HG03457 (cell line): ENCODE results near the gene RAPGEF4.

Source experiments
- ATAC-seq: cut with Tn5 transposase; IDR thresholded peaks from one replicate; pipeline ENCODE4 v1.9.1; 2021; ENCODE audit warnings: moderate number of reproducible peaks; ENCODE audit not compliant: unreplicated experiment

The RAPGEF4 gene

DNA sequence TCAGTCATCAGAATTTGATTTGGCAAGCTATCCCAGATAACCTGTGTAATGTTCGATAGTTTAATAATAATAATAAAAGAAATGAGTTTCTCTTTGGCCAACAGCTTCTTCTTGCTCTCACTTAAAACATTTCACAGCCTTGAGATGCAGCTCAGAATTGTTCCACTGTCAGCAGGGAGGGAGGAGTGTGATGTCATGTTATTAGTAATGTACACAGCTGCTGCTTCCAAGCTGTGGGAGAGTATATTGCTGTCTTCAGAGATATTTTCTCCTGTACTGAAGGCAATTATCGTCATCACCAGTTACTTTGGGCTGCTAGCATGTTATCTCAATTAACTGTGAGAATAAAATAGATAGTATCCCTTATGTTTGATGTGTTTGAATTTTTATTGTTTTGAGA is 193.1 kb downstream of the RAPGEF4 start:
- no peak for ATAC-seq

DNA sequence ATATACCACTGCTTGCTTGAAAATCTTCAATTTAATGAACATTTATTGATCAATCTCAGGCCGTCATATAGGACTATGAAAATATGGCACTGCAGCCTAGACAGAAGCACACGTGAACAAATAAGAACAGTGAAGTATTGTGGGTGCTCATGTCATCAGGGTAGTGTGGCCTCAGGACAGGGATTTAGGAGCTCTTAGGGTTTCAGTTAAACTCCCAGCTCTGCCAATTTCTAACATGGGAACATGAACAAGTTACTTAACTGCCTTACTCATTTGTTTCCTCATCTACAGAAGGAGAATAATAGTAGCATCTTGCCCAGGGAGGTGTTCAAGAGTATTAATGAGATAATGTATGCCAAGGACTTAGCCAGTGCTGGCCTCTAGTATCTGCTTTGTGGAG is 194.0 kb downstream of the RAPGEF4 start:
- ATAC-seq, result no peak

DNA sequence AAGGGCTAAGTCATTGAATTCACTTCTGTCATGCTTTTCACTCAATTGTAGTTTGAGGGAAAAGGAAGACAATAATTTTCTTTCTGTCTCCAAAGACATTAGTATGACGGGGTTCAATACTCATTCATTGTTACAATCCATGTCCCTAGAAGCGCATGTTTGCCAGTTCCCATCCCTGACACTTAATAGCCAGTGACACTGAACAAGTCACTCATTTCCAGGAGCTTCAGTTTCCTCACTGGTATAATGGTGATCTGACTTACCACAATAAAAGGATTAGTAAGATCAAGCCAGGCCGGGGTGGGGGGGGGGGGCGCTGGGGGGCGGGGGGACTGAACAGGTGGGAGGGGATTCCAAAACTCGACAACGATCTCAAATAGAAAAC is 195.2 kb downstream of the RAPGEF4 start:
- ATAC-seq, result no peak

DNA sequence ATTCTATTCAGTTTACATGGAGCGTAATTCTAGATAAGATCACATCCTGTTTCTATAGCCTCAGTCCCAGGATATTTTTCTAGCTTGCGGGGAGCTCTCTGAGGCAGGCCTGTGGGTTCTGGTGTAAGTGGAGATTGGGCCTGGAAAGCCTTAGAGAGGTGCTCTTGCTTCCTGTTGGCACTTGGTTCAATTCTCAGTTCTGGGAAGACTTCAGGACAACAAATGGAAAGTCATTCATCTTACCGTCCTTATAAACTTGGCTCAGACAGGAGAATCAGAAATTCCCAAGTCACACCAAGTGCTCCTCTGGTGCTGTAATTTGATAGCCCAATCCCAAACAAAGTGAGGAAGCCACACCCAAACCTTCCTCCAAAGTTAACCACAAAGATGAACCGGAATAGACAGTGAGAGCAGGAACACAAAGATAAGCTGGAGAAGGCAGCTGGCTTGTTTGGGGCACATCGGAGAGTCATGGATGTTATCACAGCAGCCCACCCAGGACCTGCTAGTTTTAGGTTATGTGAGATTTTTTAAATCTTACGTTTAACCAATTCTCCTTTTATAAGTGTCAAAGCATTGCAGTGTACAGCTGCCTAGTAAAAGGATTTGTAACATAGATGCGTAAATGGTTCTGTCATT is 195.7 kb downstream of the RAPGEF4 start:
- no peak for ATAC-seq

DNA sequence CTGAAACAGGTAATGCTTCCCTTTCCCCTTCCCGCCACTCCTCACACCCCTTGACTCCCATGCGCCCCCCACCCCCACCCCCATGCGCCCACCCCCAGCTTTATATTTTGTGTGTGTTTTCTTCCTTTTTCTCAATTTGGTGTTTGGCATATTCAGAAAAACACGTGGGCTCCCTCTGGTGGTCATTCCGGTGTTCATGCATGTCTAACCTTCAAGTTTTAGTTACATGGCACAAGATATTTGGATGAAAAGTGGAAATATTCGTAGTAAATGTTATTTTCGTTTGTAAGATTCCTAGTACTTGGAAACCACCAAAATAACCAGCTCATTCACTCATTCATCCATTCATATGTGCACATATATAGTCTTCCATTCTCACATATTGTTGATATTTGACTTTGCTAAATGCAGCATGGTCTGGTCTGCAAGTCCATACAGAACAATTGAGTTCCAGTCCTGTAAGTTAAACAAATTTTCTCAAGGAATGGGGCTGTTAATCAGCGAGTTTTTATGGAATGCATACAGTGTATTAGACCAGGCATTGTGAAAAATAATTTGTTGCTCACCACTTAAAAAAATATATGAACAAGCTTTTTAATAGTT is 196.4 kb downstream of the RAPGEF4 start:
- no peak for ATAC-seq

DNA sequence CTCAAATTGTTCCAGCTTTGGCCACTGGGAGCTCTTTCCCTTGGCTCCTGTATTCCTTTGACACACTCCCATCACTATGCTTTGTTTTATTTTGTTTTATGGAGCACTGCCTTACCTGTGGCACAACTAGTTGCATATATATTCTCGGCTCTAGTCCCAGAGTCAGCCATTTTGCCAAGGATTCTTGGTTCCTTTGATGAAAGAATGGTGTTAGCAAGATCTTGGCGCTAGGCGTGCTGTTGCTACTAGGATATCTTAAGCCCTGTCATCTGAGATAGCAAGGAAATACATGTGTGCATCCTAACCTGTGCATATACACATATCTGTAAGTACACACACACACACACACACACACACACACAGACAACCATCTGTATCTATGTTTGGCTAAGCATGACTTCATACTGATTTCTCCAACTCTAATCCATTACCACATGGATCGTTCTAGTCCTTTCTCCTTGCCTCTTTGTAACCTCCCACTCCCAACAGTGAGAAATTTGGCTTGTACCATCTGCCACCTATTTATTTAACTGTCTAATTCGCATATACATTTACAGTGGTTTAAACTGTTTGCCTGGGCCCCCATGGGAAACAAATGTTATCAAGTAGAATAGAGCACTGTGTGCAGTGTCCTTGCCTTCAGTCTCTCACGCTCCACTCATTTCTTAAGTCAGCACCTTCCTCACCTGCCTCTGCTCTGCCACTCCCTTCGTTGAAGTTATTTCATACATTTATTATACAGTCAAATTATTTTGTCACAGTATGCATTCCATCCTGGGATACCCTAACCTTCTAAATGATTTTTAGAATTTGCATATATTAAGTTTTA is 202.5 kb downstream of the RAPGEF4 start:
- no peak for ATAC-seq

DNA sequence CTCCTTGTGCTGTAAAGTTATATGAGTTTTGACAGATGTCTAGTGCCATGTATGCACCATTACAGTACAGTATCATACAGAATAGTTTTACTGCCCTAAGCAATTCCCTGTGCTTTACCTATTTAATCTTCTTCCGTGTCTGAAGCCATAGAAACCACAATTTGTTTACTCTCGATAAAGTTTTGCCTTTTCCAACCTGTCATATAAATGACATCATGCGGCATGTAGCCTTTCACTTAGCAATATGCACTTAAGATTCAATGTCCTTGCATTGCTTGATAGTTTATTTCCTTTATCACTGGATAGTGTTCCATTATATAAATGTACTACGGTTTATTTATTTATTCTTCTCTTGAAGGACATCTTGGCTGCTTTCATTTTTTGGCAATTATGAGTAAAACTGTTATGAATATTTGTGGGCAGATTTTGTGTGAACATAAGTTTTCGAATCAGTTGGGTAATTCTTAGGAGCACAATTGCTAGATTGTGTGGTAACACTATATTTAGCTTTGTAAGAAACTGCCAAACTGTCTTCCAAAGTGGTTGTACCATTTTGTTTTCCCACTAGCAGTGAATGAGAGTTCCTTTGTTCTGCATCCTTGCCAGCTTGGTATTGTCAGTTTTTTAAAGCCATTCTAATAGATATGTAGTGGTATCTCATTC is 203.2 kb downstream of the RAPGEF4 start:
- ATAC-seq, result no peak

DNA sequence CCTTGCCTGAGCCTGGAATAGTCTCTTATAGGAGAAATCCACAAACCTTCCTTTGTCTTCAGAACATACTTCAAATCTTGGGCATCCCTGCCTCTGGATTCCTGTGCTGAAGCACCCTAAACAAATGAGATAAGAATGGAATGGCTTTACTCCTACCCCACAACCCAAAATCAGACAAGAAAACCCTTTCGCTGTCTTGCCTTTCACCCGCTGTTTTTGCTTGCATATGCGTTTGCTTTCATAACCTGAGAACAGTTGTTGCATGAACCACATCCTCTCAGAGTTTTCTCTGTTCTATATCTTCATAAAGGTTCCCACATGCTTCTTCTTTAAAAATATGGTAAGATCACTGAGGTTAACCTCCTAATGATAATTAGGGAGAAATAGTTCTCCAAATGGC is 207.9 kb downstream of the RAPGEF4 start:
- no peak for ATAC-seq

DNA sequence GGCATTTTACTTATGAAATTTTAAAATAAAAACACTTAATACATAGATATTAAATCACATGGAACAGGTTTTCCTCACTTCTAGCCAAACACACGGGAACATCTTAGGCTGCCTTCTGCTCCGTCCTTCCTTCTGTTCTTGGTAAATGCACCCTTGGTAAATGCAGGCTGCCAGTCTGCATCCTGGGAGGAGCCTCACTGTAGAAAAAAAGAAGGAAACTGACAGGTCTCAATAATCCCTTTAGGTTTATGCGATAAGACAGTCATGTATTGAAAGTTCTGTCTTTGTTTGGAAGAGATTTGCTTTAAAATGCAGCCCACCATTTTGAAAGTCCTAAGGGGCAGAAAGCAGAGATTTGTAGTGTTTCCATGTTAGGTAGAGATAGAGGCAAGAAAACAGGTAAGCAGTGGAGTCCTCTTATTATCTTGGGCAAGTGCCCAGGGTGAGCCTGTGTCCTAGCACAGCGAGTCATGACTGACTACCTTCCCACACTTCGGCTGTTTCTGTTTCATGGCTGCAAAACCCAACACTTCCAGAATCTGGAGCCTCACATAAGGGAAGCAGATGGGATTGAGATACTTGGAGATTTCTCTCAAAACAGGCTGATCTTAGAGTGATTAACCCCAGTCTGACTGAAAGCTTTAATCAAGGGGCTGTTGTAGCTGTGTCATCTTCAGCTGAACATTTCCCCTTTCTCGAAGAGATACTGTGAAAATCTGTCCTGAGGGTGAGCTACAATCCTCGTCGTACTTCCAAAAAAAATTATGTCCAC is 208.6 kb downstream of the RAPGEF4 start:
- no peak for ATAC-seq

DNA sequence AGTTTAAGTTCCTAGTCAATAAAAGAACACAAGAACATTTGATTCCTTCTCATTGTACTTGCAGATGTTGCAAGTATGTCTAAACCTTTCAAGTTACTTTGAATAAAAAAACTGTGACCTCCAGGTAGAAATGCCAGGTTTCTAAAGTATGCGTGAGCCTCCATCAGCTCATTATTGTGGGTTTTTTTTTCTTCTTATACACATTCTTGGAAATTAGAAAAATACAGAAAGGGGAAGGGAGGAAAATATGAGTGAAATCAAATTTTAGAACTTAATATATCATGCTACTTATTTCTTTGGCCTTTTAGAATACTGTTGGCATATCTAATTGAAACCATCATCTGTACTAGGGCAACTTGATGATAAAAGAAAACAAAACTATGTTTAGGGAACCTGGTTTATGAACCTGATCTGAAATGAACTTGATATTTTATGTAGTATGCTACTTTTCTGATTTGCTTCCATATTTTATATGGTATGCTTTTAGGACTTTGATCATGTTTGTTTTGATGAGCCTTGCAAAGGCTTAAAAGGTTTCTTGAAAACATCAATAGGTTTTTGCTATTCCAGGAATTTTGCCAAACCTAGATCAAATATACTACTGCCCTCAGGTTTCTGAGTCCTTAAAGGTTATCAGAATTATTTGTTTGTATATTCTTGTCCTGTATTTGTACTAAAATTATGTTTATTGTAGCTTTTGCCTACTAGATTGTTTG is 209.3 kb downstream of the RAPGEF4 start:
- ATAC-seq, result no peak

DNA sequence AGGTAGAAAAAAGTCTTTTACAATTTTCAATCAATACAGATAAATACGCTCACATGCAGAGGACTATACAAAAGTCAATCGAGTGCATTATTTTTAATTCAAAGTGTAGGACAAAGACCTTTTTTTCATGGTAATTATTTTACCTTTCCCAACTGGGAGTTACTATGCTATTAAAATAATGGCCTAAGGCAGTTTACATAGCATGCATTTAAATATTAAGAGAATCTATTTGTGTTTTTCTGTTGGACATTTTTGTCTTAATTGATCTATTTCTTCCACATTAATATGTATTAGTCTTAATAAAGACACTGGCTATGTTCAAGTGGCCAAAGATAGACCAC is 209.8 kb downstream of the RAPGEF4 start:
- ATAC-seq, result no peak

DNA sequence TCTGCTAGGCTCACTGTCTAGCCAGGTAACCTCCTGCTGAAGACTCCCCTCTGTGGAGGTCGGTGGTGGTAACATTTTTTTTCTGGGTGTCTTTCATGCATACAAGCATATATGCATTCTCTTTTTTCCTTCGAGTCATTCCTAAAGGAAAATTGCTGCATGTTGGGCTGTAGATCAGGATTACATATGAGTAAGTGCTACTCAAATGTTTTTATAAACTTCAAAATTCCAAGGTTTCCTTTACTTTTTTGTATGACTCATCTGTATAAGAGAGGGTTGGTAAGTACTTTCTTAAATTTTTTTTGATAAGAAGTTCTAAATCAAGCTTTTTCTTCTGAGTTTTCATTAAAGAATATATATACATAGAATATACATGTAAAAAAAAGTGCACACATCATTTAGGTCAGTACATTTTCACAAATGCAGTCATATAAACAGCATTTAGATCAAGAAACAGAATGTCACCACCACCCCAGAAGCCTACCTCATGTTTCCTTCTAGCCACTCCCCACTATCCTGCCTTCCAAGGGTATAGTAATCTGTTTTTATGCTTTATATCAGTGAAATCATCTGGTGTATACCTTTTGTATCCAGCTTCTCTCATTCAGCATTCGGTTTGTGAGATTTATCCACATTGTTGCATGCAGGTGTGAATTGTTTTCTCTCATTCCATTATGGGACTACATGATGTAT is 212.0 kb downstream of the RAPGEF4 start:
- no peak for ATAC-seq

DNA sequence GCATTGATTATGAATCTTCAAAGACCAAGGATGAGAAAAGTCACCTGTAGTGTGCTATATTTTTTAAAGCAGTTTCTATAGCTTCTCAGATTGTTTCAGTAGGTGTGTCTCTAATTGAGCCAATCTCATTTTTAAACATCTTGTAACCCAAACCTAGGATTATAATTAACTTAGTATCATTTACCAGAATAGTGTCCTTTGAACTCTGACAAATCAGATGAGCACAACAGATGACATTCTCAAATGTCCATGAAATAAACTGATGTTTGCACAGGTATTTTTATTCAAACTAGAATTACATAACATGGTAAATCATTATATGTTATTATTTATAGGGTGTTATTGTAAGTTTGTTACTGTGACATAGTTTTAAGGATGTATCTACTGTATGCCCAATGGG is 213.9 kb downstream of the RAPGEF4 start:
- ATAC-seq, result no peak

DNA sequence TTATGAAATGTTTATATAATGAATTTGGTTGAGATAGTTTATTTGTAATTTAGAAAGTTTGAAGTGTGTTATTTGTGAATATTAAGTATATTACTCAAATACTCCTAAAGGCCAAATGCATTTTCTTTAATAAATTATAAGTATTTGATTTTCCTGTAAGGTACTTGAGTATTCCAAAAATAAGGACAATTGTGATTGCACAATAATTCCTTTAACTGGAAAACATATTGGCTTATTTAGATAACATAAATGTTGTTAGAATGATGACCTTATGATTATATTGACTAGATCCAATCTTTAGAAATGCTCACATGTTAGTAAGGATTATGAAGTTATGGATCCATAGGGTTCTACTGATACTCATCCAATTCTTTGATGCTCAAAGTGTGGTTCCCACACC is 214.9 kb downstream of the RAPGEF4 start:
- no peak for ATAC-seq

DNA sequence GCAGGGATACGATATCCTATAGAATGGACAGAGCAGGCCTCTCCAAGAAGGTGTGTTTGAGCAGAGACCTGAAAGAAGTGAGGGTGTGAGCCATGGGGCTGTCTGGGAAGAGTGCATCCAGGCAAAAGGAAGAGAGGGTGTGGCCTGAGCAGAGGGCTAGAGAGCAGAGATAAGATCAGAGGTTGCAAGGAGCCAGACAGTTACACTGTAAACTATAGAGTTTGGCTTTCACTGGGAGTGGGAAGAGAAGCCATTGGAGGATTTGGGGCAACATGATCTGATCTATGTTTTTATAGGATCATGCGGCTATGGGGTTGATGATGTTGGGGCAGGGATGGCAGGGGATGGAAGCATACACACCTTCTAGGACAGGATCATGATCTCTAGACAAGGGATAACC is 215.9 kb downstream of the RAPGEF4 start:
- no peak for ATAC-seq

DNA sequence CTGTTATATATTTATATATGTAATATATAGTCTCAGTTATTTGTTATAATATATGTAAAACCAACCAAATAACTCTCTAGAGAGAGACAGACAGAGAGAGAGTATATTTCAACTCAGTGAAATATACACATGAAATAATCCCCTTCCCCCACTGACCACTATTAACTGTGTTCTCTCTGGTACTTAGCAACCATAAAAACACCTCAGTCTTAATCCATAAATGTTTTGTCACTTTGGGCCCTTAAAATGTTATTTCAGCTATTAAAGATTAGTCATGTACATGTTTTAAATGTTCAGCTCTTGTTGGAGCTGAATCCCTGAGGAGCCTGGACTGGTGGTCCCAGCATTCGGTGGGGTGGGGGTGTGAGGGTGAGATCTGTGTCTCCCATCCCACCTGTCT is 217.8 kb downstream of the RAPGEF4 start:
- ATAC-seq, result no peak

DNA sequence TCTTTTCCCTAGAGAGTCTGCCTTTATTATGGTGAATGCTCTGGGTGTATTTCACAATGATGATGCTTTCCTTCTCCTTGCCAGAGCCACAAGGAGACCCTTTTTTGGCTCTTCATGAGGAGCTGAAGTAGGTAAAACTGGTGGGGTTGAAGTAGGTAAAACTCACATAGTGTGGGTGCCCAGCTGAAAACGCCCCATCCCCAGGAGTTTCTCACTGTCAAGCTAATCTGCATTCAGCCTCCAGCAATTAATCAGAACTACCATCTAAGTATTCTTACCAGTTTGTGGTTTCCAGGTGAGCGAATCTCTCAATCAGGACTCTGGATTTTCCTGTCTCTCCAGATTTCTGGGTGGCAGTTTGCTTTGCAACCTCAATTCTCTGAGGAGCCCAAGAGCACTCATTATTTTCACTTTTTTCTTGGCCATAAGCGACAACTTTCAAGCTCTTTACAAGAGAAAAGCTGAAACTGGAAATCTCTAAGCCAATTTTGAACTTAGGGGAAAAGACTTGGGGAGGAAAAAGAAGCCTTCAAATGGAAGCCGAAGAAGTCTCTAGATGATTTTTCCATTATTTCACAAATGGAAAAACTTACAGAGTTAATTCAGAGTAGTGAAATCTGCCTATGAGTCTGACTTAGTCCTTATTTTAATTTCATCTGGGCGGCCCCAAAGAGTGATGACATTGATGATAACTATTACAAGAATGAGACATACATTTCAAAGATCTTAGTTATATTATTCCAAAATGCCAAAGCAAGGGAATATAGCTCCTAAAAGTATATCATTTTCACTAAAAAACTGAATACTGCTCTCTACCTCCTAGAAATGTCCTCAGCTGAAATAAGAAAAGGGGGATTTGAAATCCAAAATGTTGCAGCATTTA is 218.6 kb downstream of the RAPGEF4 start:
- no peak for ATAC-seq

DNA sequence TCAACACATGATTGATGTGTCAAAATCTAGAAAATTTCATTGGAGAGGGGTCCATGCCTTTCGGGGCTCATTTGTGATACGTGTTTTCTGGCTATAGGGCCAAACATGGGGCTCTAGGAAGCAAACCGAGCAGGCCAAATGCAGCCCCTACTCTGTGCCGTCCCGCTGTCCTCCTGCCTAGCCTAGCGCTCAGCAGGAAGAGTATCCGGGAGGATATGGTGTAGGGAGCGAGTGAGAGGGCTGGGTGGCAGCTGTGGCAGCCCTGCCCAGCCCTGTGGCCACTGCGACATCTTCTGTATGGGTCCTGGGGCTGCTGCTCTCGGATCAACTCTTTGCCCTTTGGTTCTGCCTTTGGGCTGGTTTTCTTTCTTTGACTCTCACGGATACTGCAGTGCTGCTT is 219.9 kb downstream of the RAPGEF4 start:
- no peak for ATAC-seq

DNA sequence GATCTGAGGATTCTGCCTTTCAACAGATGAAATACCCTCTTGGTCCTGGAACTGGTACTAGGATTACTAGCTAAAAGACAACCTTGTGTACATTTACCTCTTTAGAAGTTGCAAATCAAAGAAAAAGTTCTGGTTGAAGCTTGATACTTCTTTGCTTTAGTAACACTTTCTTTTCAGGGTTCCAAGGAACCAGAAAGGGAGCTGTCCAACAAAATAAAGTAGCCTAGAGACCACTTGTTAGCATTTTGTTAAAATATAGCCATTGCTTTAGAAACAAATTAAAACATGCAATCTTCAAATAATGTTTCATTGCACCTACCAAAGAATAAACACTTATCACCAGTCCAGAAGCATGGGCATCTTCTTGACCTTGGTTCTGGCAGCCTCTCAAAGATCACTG is 222.1 kb downstream of the RAPGEF4 start:
- ATAC-seq, result no peak
